ENCODE data around the gene PRKG1. TPM values are rescaled to one million over a fixed set of nuclear protein-coding genes. Genes with fewer than 3 reads are reported as not detected.

The PRKG1 gene
- total RNA-seq, 4 donors from 2014 or later: 24.0 to 89.1 (median 45.7) TPM

GRCh38 chr10:51087114-51087513, 12.8 kb downstream of the PRKG1 start:
- no peak for TF ChIP-seq CTCF (IDR thresholded peaks at IDR 0.05)
- TF ChIP-seq POLR2A (IDR thresholded peaks at IDR 0.05): no peak
- H3K36me3 ChIP-seq: no peaks in the 10 kb centered on the region
- no peak for DNase-seq
- H3K9me3 ChIP-seq: no peaks in the 10 kb centered on the region
- no peaks in the 10 kb centered on the region for H3K27me3 ChIP-seq
- H3K4me3 ChIP-seq: no peak overlapping the region
- H3K4me1 ChIP-seq: peaks cover 0 to 6% (median 0%) of the 10 kb centered on the region in 4 donors
- no peak overlapping the region for H3K27ac ChIP-seq

- Histone ChIP-seq H3K9me3 (no peaks in the 10 kb centered on the region), H3K36me3 (no peaks in the 10 kb centered on the region), H3K4me3 (no peak overlapping the region), H3K27me3 (no peaks in the 10 kb centered on the region), H3K27ac (no peak overlapping the region), H3K4me1 (no peaks in the 10 kb centered on the region)
- no peak for DNase-seq
- TF ChIP-seq POLR2A (IDR thresholded peaks at IDR 0.05): no peak
- TF ChIP-seq CTCF (IDR thresholded peaks at IDR 0.05): no peak
These were observed 15.9 kb downstream of the PRKG1 start for GRCh38 chr10:51090190-51090589.

GRCh38 chr10:51092402-51092801, 18.1 kb downstream of the PRKG1 start:
- Histone ChIP-seq H3K36me3 (no peaks in the 10 kb centered on the region), H3K4me1 (no peaks in the 10 kb centered on the region), H3K4me3 (no peak overlapping the region), H3K27ac (no peak overlapping the region), H3K27me3 (no peaks in the 10 kb centered on the region), H3K9me3 (no peaks in the 10 kb centered on the region)
- no peak for TF ChIP-seq POLR2A (IDR thresholded peaks at IDR 0.05)
- TF ChIP-seq CTCF (IDR thresholded peaks at IDR 0.05): no peak
- DNase-seq: peak in 1 of 3 donors; percentile 49

GRCh38 chr10:51095444-51095843, 21.2 kb downstream of the PRKG1 start:
- H3K36me3 ChIP-seq: no peaks in the 10 kb centered on the region
- no peaks in the 10 kb centered on the region for H3K27me3 ChIP-seq
- H3K4me1 ChIP-seq: no peaks in the 10 kb centered on the region
- TF ChIP-seq POLR2A (IDR thresholded peaks at IDR 0.05): no peak
- no peak for TF ChIP-seq CTCF (IDR thresholded peaks at IDR 0.05)
- no peak overlapping the region for H3K4me3 ChIP-seq
- no peaks in the 10 kb centered on the region for H3K9me3 ChIP-seq
- H3K27ac ChIP-seq: no peak overlapping the region
- DNase-seq: no peak

- Histone ChIP-seq H3K27ac (no peak overlapping the region), H3K9me3 (no peaks in the 10 kb centered on the region), H3K4me1 (no peaks in the 10 kb centered on the region), H3K36me3 (no peaks in the 10 kb centered on the region), H3K4me3 (no peak overlapping the region), H3K27me3 (no peaks in the 10 kb centered on the region)
- no peak for DNase-seq
- TF ChIP-seq POLR2A (IDR thresholded peaks at IDR 0.05): no peak
- no peak for TF ChIP-seq CTCF (IDR thresholded peaks at IDR 0.05)
These were observed 23.3 kb downstream of the PRKG1 start for GRCh38 chr10:51097546-51097945.

GRCh38 chr10:51100221-51100620, 25.9 kb downstream of the PRKG1 start:
- Histone ChIP-seq H3K36me3 (no peaks in the 10 kb centered on the region), H3K4me1 (no peaks in the 10 kb centered on the region), H3K9me3 (no peaks in the 10 kb centered on the region), H3K4me3 (no peak overlapping the region), H3K27me3 (no peaks in the 10 kb centered on the region), H3K27ac (no peak overlapping the region)
- TF ChIP-seq CTCF (IDR thresholded peaks at IDR 0.05): no peak
- TF ChIP-seq POLR2A (IDR thresholded peaks at IDR 0.05): no peak
- no peak for DNase-seq

All from Peyer's patch (tissue), 4 donors.